Measurements from ENCODE around the gene PDCD2L. TPM values are rescaled to one million over a fixed set of nuclear protein-coding genes. Genes with fewer than 3 reads are reported as not detected.

PDCD2L gene, protein sequence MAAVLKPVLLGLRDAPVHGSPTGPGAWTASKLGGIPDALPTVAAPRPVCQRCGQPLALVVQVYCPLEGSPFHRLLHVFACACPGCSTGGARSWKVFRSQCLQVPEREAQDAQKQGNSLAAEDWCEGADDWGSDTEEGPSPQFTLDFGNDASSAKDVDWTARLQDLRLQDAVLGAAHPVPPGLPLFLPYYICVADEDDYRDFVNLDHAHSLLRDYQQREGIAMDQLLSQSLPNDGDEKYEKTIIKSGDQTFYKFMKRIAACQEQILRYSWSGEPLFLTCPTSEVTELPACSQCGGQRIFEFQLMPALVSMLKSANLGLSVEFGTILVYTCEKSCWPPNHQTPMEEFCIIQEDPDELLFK
- total RNA-seq: 10 to 100 TPM; 33.8 to 35.1 TPM
- 29.0 TPM for polyA plus RNA-seq (ENCODE audit: insufficient read depth, low read depth, low replicate concordance)
- long read RNA-seq, donor 1, partial matches to known transcripts: 15 of 22 reads
- long read RNA-seq, donor 1, other reads (novel, unspliced or antisense): 0 of 22 reads
- long read RNA-seq, donor 2, transcript PDCD2L-201 (7 exons, 1,171 nt): major isoform, 6 of 12 reads
- long read RNA-seq, donor 2, partial matches to known transcripts: 5 of 12 reads
- long read RNA-seq, donor 2, other reads (novel, unspliced or antisense): 0 of 12 reads

DNA sequence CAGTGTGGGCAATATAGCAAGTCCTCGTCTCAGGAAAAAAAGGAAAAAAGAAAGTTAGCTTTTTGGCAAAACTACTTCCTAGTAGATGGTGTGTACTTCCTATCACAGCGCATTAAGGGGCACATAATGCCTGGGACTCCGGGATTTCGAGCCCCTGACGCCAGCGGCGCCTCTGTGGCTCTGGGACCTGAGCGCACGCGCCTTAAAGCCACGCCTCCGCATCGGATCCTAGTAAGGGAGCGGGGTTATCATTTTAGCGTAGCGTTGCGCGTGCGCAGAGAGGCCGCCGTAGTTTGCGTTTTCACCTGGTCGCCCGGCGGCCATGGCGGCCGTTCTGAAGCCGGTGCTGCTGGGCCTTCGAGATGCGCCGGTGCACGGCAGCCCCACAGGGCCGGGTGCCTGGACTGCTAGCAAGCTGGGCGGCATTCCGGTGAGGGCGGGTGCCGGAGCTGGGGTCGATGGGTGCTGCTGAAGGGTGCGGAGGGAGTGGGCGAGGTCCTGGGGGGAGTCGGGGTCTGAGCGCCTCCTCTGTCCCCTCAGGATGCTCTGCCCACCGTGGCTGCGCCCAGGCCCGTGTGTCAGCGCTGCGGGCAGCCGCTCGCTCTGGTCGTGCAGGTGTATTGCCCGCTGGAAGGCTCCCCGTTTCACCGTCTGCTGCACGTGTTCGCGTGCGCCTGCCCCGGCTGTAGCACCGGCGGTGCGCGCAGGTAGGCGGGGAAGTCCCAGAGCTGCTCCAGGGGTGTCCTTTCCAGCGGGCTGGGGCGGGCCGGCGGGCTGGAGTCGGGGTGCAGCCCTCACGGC, at the start of gene PDCD2L:
Gene PDCD2L, plus strand, starts transcription at position 291 of the 801 bp plus-strand sequence. Its CDS starts 32 bp downstream, at position 323.
- intact Hi-C loops (cut with DNase I; ENCODE audit: low total_unique reads): no loop called here
- H3K4me1 ChIP-seq: peaks cover 9% of the 10 kb centered on the region
- no peaks in the 10 kb centered on the region for H3K36me3 ChIP-seq (ENCODE audit: low read depth, missing control alignments)
- 0 to 1% methylated on average over 20 to 69 of the region's 69 CpGs for WGBS, 2 donors
- H3K27ac ChIP-seq: peak within 1 kb of the TSS; percentile 3 to 50
- H3K9me3 ChIP-seq: no peaks in the 10 kb centered on the region
- no peaks in the 10 kb centered on the region for H3K27me3 ChIP-seq
- TF ChIP-seq, protein P1, sequence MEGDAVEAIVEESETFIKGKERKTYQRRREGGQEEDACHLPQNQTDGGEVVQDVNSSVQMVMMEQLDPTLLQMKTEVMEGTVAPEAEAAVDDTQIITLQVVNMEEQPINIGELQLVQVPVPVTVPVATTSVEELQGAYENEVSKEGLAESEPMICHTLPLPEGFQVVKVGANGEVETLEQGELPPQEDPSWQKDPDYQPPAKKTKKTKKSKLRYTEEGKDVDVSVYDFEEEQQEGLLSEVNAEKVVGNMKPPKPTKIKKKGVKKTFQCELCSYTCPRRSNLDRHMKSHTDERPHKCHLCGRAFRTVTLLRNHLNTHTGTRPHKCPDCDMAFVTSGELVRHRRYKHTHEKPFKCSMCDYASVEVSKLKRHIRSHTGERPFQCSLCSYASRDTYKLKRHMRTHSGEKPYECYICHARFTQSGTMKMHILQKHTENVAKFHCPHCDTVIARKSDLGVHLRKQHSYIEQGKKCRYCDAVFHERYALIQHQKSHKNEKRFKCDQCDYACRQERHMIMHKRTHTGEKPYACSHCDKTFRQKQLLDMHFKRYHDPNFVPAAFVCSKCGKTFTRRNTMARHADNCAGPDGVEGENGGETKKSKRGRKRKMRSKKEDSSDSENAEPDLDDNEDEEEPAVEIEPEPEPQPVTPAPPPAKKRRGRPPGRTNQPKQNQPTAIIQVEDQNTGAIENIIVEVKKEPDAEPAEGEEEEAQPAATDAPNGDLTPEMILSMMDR (IDR thresholded peaks at IDR 0.05): peak in 1 of 3 experiments; percentile 2
- TF ChIP-seq POLR2A (IDR thresholded peaks at IDR 0.05): no peak
- peak; percentile 96 for DNase-seq
- peak within 1 kb of the TSS; percentile 73 for H3K4me3 ChIP-seq

DNA sequence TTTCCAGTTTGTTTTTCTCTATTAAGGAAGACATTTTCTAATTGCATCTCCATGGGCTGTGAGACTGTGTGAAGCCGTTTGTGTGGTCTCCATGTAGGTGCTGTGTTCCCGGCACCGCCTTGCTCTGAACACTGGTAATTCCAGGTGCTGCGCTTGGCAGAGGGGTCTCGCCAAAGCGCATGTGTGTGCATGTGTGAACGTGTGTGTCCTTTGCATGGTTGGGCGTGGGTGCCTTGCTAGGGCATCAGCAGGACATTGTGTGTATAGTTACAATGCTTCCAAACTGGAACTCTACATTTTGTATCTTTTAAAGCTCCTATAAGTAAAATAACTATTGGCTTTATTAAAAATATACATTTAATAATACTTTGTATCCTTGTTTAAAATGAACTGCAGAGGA, 49.0 kb upstream of the PDCD2L start:
- no peaks in the 10 kb centered on the region for H3K27me3 ChIP-seq
- 89 to 94% methylated on average over 8 of the region's 8 CpGs for WGBS, 2 donors
- H3K36me3 ChIP-seq (ENCODE audit: low read depth, missing control alignments): no peaks in the 10 kb centered on the region
- no peak overlapping the region for H3K27ac ChIP-seq
- TF ChIP-seq POLR2A (IDR thresholded peaks at IDR 0.05): no peak
- TF ChIP-seq, protein P1 (IDR thresholded peaks at IDR 0.05): no peak
- intact Hi-C loops (cut with DNase I; ENCODE audit: low total_unique reads): no loop called here
- H3K9me3 ChIP-seq: no peaks in the 10 kb centered on the region
- H3K4me1 ChIP-seq: peaks cover 8% of the 10 kb centered on the region
- no peak for DNase-seq
- H3K4me3 ChIP-seq: no peak overlapping the region

DNA sequence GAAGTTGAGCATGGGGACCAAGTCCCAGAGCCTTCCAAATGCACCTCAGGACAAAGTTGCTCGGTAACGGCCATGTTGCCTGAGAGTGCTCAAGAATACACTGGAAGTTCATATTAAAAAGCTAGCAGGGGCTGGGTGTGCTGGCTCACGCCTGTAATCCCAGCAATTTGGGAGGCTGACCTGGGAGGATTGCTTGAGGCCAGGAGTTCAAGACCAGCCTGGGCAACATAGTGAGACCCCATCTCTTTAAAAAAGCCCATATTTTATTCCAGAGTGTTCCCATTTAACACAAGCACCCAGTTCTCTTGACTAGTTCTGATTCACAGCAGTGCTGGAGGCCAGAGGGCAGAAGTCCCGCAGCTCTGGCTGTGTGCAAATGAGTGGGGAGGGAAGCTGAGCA, 47.3 kb upstream of the PDCD2L start:
- no peak overlapping the region for H3K27ac ChIP-seq
- H3K9me3 ChIP-seq: no peaks in the 10 kb centered on the region
- DNase-seq: no peak
- intact Hi-C loops (cut with DNase I; ENCODE audit: low total_unique reads): no loop called here
- H3K36me3 ChIP-seq (ENCODE audit: low read depth, missing control alignments): no peaks in the 10 kb centered on the region
- H3K4me1 ChIP-seq: peaks cover 8% of the 10 kb centered on the region
- no peaks in the 10 kb centered on the region for H3K27me3 ChIP-seq
- 73 to 97% methylated on average over 2 to 4 of the region's 4 CpGs for WGBS, 2 donors
- TF ChIP-seq, protein P1 (IDR thresholded peaks at IDR 0.05): no peak
- no peak for TF ChIP-seq POLR2A (IDR thresholded peaks at IDR 0.05)
- no peak overlapping the region for H3K4me3 ChIP-seq

- DNase-seq: no peak
- Histone ChIP-seq H3K4me3 (no peak overlapping the region), H3K27me3 (no peaks in the 10 kb centered on the region), H3K9me3 (no peaks in the 10 kb centered on the region), H3K27ac (no peak overlapping the region), H3K4me1 (peaks cover 8% of the 10 kb centered on the region), H3K36me3 (ENCODE audit: low read depth, missing control alignments) (no peaks in the 10 kb centered on the region)
- 83 to 97% methylated on average over 3 to 4 of the region's 4 CpGs for WGBS, 2 donors
- intact Hi-C loops (cut with DNase I; ENCODE audit: low total_unique reads): no loop called here
- TF ChIP-seq, protein P1 (IDR thresholded peaks at IDR 0.05): no peak
- no peak for TF ChIP-seq POLR2A (IDR thresholded peaks at IDR 0.05)
Measured at GRCh38 chr19:34357431-34357830, 46.8 kb upstream of the PDCD2L start.

All from testis (tissue), 5 donors.